GM10847 (cell line): ENCODE data around the gene MC2R.

ENCODE experiments used
- POLR2A ChIP-seq: IDR thresholded peaks from 2 replicates; pipeline ENCODE4 v1.6.1; 2011; ENCODE audit not compliant: insufficient read length; ENCODE audit errors: extremely low read depth

MC2R gene

DNA sequence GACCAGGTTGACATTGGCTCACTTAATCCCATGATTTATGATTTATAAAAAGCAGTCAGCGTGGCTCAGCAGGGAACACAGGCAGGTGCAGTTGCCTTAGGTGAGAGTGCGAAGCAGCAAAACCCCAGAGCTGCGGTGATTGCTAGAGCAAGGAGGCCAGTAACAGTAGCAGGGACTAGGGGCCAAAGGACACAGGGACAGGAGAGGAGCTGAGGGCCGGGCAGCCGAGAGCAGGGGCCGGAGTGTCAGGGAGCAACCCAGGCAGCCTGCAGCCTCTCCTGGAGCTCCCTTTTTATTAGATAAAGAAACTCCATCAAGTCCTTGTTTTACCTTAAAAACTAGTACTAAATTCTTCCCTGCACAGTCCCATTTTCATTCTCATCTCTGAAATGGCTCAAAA lies 4.3 kb downstream of the MC2R start:
- TF ChIP-seq POLR2A = no peak

- TF ChIP-seq POLR2A = no peak
Measured at GRCh38 chr18:13910501-13910900, 4.8 kb downstream of the MC2R start.

- TF ChIP-seq POLR2A = no peak
Measured at GRCh38 chr18:13909141-13909940, 6.0 kb downstream of the MC2R start.

- no peak for TF ChIP-seq POLR2A
Measured at GRCh38 chr18:13900633-13901032, 14.7 kb downstream of the MC2R start.

DNA sequence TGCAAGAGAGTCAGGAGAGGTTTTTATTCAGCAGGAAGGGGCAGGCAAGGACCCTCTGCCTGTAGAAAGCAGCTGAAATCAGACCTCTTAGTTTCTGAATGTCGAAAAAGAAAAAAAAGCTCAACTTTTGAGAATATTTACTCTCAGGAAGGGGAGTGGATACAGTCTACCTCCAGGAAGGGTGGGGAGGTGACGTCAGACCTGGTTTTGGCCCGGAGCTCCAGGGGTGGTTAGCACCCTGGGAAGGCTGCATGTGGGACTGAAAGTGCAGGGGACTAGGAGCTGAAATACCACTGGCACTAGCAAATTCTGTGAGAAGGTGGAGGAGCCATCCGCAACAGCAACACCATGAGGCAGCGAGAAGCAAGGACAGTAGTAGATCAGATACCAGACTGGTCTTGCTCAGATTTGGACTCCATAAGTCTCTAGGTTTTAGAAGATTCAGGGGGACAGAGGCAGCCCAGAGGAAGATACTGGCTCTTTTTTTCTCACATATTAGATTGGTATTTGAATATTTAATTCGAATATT lies 19.8 kb downstream of the MC2R start:
- TF ChIP-seq POLR2A = no peak

GRCh38 chr18:13894531-13894930 lies 20.8 kb downstream of the MC2R start:
- no peak for TF ChIP-seq POLR2A

DNA sequence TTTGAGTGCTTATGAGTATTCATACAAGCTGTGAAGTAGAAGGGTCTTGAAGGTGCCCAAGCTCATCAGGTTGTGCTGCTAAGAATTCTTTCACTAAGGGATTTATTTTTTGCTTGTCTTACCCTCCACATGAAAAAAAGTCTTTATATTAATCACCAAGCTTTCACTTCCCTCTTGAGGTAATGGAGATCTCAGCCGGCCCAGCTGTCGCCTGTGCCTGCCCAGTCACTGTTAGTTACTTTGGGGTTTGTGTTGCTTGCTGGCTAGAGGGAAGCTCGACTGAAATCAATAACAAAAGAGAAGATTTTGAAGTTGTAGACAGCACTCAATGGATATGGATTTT lies 21.9 kb downstream of the MC2R start:
- TF ChIP-seq POLR2A = no peak

DNA sequence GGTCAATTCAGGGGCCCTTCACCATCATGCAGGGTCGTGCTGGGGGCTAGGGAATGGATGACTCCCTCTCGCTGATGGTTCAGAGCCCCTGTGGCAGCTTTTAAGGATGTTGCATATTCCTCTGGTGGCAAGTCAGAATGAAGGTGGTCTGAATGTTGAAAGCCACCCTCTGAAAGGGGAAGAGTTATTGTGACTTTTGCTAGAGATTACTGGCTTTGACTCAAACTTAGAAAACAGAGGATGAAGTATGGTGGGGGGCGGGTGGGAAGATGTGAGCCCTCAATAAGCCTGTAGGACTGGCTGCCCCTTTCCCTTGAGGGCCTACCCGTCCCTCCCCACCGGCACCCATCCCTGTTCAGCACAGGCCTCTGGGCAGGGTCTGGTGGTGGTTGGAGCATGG lies 23.2 kb downstream of the MC2R start:
- no peak for TF ChIP-seq POLR2A

- TF ChIP-seq POLR2A = no peak
Measured at GRCh38 chr18:13890761-13891361, 24.5 kb downstream of the MC2R start.

GRCh38 chr18:13889671-13890070 lies 25.7 kb downstream of the MC2R start:
- TF ChIP-seq POLR2A = no peak

DNA sequence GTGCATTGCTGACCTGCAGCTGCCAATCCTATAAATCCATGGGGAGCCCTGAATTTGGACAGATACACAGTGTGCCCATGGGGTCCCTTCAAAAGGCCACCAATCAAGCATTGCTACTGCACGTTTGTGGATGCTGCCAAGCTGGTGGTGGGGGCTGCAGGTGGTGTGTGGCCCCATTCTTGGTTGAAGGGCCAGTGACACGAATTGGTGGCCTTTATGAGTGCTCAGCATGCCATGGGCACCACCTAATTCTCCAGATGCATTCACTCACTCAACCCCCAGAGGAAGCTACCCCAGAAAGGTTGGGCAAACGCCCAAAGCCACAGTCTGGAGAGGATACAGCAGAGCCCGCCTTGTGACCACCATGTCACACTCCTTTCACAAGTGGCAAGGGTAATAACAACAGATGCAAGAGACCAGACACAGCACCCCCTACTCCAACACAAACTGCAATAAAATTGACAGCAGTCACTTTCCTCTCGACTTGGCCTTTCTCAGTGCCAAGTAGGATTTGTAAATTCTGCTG lies 27.1 kb downstream of the MC2R start:
- no peak for TF ChIP-seq POLR2A

DNA sequence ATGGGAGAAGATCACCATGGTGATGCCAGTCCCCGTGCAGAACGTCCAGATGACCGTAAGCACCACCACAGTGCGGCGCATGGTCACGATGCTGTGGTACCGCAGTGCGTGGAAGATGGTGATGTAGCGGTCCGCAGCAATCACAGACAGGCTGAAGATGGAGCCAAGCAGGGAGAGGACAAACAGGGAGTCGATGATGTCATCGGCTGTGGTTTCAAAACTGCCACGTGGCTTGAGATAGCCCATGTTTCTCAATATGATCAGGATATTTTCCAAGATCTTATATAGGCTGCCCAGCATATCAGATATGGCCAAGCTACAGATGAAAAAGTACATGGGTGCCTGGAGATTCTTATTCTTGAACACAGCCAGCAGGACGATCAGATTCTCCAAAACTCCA lies 30.3 kb downstream of the MC2R start:
- no peak for TF ChIP-seq POLR2A

DNA sequence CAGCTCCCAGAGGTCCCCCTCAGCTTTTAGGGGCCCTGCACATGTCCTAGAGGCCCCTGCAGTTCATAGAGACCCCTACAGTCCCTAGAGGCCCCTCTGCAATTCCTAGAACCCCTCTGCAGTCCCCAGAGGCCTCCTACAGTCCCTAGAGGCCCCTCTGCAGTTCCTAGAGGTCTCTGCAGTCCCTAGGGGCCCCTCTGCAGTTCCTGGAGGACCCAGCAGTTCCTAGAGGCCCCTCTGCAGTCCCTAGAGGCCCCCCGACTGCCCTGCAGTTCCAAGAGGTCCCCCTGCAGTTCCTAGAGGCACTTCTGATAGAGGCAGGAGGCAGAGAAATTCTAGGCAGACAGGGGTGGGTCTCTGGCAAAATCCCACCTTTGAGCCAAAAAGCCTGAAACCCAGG lies 35.4 kb downstream of the MC2R start:
- no peak for TF ChIP-seq POLR2A

- no peak for TF ChIP-seq POLR2A
Measured at GRCh38 chr18:13879492-13879891, 35.8 kb downstream of the MC2R start.

DNA sequence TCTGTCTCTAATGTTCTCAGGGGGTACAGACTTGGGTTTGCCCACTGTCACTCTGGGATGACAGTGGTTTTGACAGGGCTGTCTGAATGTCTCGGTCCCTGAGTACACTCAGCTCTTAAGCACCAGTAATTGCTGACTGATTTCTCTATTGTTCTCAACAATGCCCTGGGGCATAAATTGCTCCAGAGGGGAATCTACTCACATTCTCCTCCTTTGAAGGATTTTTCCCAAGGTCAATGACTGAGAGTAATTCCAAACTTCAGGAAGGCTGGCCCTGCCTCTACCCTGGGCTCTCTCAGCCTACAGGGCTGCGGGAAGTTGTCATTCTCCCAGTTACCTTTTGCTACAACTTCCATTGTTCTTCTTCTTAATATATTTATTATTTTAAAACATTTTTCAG lies 36.5 kb downstream of the MC2R start:
- TF ChIP-seq POLR2A = no peak

- TF ChIP-seq POLR2A = no peak
Measured at GRCh38 chr18:13877157-13877556, 38.2 kb downstream of the MC2R start.
